Measurements from ENCODE around the gene LITAF.
"Not testable (repeated sequence)": the region's sequence is repeated elsewhere in the genome, so short reads cannot be mapped to it uniquely, and the experiment has no call there.

Gene LITAF

GRCh38 chr16:11580451-11581086 is 6.2 kb downstream of the LITAF start:
- TF ChIP-seq CTCF (IDR thresholded peaks at IDR 0.05; ENCODE audit: insufficient read depth, low read length): no peak
- TF ChIP-seq REST (IDR thresholded peaks at IDR 0.05; ENCODE audit: insufficient replicate concordance, low read depth): no peak
- TF ChIP-seq SPI1 (IDR thresholded peaks at IDR 0.05; ENCODE audit: borderline replicate concordance, low read depth): no peak
- no peak for TF ChIP-seq GABPA (IDR thresholded peaks at IDR 0.05; ENCODE audit: low read depth)
- no peak for TF ChIP-seq POLR2AphosphoS5 (IDR thresholded peaks at IDR 0.05; ENCODE audit: low read depth)
- Histone ChIP-seq H3K4me3 (replicated peaks; ENCODE audit: insufficient read depth, low read length) (no peak overlapping the region), H3K27me3 (ENCODE audit: insufficient read depth, poor library complexity, severe bottlenecking) (no peaks in the 10 kb centered on the region), H3K27ac (replicated peaks) (no peak overlapping the region)
- DNase-seq (ENCODE audit: low read depth in 1 of 2, low spot score in 1 of 2): no peak

GRCh38 chr16:11577290-11577660 is 9.4 kb downstream of the LITAF start:
- not testable (repeated sequence) for H3K4me3 ChIP-seq (replicated peaks; ENCODE audit: insufficient read depth, low read length); DNase-seq (ENCODE audit: low read depth in 1 of 2, low spot score in 1 of 2); H3K27me3 ChIP-seq (ENCODE audit: insufficient read depth, poor library complexity, severe bottlenecking); H3K27ac ChIP-seq (replicated peaks)

- no peak for DNase-seq (ENCODE audit: low read depth in 1 of 2, low spot score in 1 of 2)
- H3K27me3 ChIP-seq (ENCODE audit: insufficient read depth, poor library complexity, severe bottlenecking): no peaks in the 10 kb centered on the region
- no peak overlapping the region for H3K27ac ChIP-seq (replicated peaks)
- no peak overlapping the region for H3K4me3 ChIP-seq (replicated peaks; ENCODE audit: insufficient read depth, low read length)
- TF ChIP-seq GABPA (IDR thresholded peaks at IDR 0.05; ENCODE audit: low read depth) (no peak), CTCF (IDR thresholded peaks at IDR 0.05; ENCODE audit: insufficient read depth, low read length) (no peak), POLR2AphosphoS5 (IDR thresholded peaks at IDR 0.05; ENCODE audit: low read depth) (no peak), SPI1 (IDR thresholded peaks at IDR 0.05; ENCODE audit: borderline replicate concordance, low read depth) (no peak), REST (IDR thresholded peaks at IDR 0.05; ENCODE audit: insufficient replicate concordance, low read depth) (no peak)
Observed at GRCh38 chr16:11576427-11577289, 10.1 kb downstream of the LITAF start.

- no peaks in the 10 kb centered on the region for H3K27me3 ChIP-seq (ENCODE audit: insufficient read depth, poor library complexity, severe bottlenecking)
- no peak overlapping the region for H3K4me3 ChIP-seq (replicated peaks; ENCODE audit: insufficient read depth, low read length)
- no peak for TF ChIP-seq REST (IDR thresholded peaks at IDR 0.05; ENCODE audit: insufficient replicate concordance, low read depth)
- TF ChIP-seq GABPA (IDR thresholded peaks at IDR 0.05; ENCODE audit: low read depth): no peak
- TF ChIP-seq POLR2AphosphoS5 (IDR thresholded peaks at IDR 0.05; ENCODE audit: low read depth): no peak
- TF ChIP-seq SPI1 (IDR thresholded peaks at IDR 0.05; ENCODE audit: borderline replicate concordance, low read depth): no peak
- no peak for TF ChIP-seq CTCF (IDR thresholded peaks at IDR 0.05; ENCODE audit: insufficient read depth, low read length)
- DNase-seq (ENCODE audit: low read depth in 1 of 2, low spot score in 1 of 2): no peak
- no peak overlapping the region for H3K27ac ChIP-seq (replicated peaks)
Observed at GRCh38 chr16:11575223-11575589, 11.5 kb downstream of the LITAF start.
